ENCODE results near the gene FAM241B.

GRCh38 chr10:69647819-69648218 is 17.8 kb downstream of the FAM241B start:
- TF ChIP-seq CTCF (IDR thresholded peaks at IDR 0.05) (no peak), EZH2 (IDR thresholded peaks at IDR 0.05; ENCODE audit: borderline replicate concordance, insufficient read depth, low read depth, low read length, poor library complexity, severe bottlenecking) (no peak)
